Transverse colon (tissue), 4 donors: Measurements from ENCODE around the gene FRS3. TPM values are rescaled to one million over a fixed set of nuclear protein-coding genes. Genes with fewer than 3 reads are reported as not detected.

Experiments used
- DNase-seq: peaks from one replicate; pipeline ENCODE4 v3.0.0-alpha.2; 2019
- H3K27ac ChIP-seq, 4 donors: fragments of 200-600 bp; sonication (generic); 2 replicates each; pipeline ENCODE4 v1.5.1; 2016 to 2018; ENCODE audit warnings: inconsistent platforms in 4 of 4
- H3K27me3 ChIP-seq: fragments of 200-600 bp; sonication (generic); 2 replicates; pipeline ENCODE4 v1.5.1; 2017; ENCODE audit warnings: inconsistent platforms
- H3K36me3 ChIP-seq, 4 donors: fragments of 200-600 bp; sonication (generic); 2 replicates each; pipeline ENCODE4 v1.5.1; 2017 to 2019; ENCODE audit warnings: inconsistent platforms in 4 of 4
- H3K4me1 ChIP-seq, 4 donors: fragments of 200-600 bp; sonication (generic); 2 replicates each; pipeline ENCODE4 v1.5.1; 2017 to 2020; ENCODE audit warnings: inconsistent platforms in 4 of 4
- H3K4me3 ChIP-seq, 4 donors: fragments of 200-600 bp; sonication (generic); 1 replicate in 1 of 4; 2 replicates in 3 of 4; pipeline versions ENCODE4 v1.5.1 to v1.6.1; 2017 to 2019; ENCODE audit warnings: inconsistent platforms in 4 of 4
- H3K9me3 ChIP-seq, 2 donors: fragments of 200-600 bp; sonication (generic); 2 replicates each; pipeline ENCODE4 v1.5.1; 2017 to 2019; ENCODE audit warnings: inconsistent platforms in 2 of 2
- CTCF ChIP-seq, 5 experiments: fragments of 200-600 bp in 3 of 5; fragments of 450-650 bp in 2 of 5; sonication (generic) in 3 of 5; IDR thresholded peaks; 1 replicate in 2 of 5; 2 replicates in 3 of 5; pipeline ENCODE4 v1.5.1; 2016 to 2017; ENCODE audit warnings: antibody characterized with exemption in 5 of 5, inconsistent platforms in 3 of 5, mild to moderate bottlenecking in 2 of 5, moderate library complexity in 1 of 5
- EP300 ChIP-seq: sonication (generic); formaldehyde crosslinking; IDR thresholded peaks from one replicate; pipeline ENCODE4 v1.6.1; 2017; ENCODE audit warnings: antibody characterized with exemption, low read depth
- POLR2A ChIP-seq: fragments of 450-650 bp; IDR thresholded peaks from one replicate; pipeline ENCODE4 v1.6.1; 2016; ENCODE audit warnings: antibody characterized with exemption, mild to moderate bottlenecking, moderate library complexity
- POLR2AphosphoS5 ChIP-seq, 3 donors: sonication (generic); formaldehyde crosslinking; IDR thresholded peaks; one replicate each; pipeline ENCODE4 v1.6.1; 2016; ENCODE audit warnings: antibody characterized with exemption in 3 of 3
- WGBS, 2 donors: methylation state at CpG; one replicate each; pipeline ENCODE4 v1.1.5; 2018; ENCODE audit warnings: low coverage in 1 of 2; 5-methylcytosine and 5-hydroxymethylcytosine counted together
- in situ Hi-C, 4 donors: fragments of 200-750 bp; cut with MboI; loops; one replicate each; pipeline versions ENCODE4 v1.15.0 to v1.15.1; 2017; ENCODE audit warnings: low sequenced_read_pairs in 3 of 4, low pct_ligation_motif_present in 1 of 4, low pct_unique_long_range_greater_than_20kb in 1 of 4
- intact Hi-C: fragments of 100-400 bp; cut with DNase I; formaldehyde crosslinking; loops from one replicate; pipeline ENCODE4 v1.15.1; 2023; ENCODE audit warnings: low total_unique reads
- total RNA-seq, 4 donors: library from RNA; depleted of rRNA; stranded (reverse); fragments of >200 nt; gene quantifications; one replicate each; pipeline ENCODE4 v1.1.0, GENCODE V29; 2016

FRS3 gene, protein sequence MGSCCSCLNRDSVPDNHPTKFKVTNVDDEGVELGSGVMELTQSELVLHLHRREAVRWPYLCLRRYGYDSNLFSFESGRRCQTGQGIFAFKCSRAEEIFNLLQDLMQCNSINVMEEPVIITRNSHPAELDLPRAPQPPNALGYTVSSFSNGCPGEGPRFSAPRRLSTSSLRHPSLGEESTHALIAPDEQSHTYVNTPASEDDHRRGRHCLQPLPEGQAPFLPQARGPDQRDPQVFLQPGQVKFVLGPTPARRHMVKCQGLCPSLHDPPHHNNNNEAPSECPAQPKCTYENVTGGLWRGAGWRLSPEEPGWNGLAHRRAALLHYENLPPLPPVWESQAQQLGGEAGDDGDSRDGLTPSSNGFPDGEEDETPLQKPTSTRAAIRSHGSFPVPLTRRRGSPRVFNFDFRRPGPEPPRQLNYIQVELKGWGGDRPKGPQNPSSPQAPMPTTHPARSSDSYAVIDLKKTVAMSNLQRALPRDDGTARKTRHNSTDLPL
- 1 to 10 TPM; 2.8 to 4.5 (median 3.2) TPM for total RNA-seq

DNA sequence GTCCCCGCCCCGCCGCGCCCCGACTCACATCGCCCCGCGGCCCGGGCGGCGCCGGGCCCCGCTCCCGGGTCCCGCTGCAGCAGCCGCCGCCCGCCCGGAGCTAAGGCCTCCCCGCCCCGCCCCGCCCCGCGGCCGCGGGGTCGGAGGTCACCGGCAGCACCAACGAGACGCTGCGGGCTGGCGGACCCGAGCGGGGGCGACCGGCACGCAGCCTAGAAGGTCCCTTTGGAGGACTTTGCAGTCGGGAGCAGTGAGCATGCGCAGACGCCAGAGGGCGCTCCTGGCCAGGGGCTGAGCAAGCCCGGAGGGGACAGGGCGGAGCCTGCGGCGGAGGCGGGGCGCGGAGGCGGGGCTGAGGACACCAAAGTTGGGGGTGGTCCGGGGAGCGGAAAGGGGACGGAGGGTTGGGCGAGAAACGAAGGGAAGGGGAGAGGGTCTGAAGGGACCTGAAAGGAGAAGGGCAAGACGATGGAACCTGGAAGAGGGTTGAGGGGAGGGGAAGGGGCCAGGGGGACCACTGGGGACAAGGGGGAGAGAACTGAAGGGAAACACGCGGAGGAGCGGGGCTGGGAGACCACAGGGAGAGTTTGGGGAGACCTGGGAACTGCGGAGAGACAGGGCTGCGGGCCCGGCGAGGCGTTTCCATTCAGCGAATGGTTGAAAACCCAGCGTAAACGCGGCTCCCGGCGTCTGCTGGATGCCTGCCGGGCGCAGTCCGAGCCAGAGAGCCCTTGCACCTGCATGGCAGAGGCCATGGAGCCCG is at the start of gene FRS3:
TSS of gene FRS3 (minus strand) at position 113 of the 763 bp plus-strand sequence. CDS start 2,913 bp downstream, outside the sequence.
- Histone ChIP-seq H3K4me3 (peak within 1 kb of the TSS; percentile 67 to 91 (median 84)), H3K36me3 (peaks cover 0 to 2% (median 0%) of the 10 kb centered on the region in 4 donors), H3K27me3 (no peaks in the 10 kb centered on the region), H3K27ac (peak within 1 kb of the TSS; percentile 88 to 96 (median 92)), H3K4me1 (peaks cover 13 to 23% (median 20%) of the 10 kb centered on the region in 4 donors), H3K9me3 (no peaks in the 10 kb centered on the region)
- intact Hi-C loops: loop anchor here (5.0 kb wide), 2 partner anchors 263 to 267 kb away; no protein-coding TSS in a partner anchor
- TF ChIP-seq EP300: no peak
- peak; percentile 83 to 97 (median 88) for TF ChIP-seq CTCF (IDR thresholded peaks at IDR 0.05)
- peak in 2 of 3 donors; percentile 45 to 69 for TF ChIP-seq POLR2AphosphoS5 (IDR thresholded peaks at IDR 0.05)
- no peak for TF ChIP-seq POLR2A
- in situ Hi-C loops: loop anchor here in 3 of 4 donors (5.0 to 25.0 kb wide), 3 partner anchors 132 to 267 kb away; partner anchors contain the start of genes BYSL (in 1 of the 3) and MED20 (in 1 of the 3)
- peak; percentile 100 for DNase-seq
- WGBS, 2 donors: 1% methylated on average over 14 to 38 of the region's 73 CpGs

- H3K27ac ChIP-seq: no peak overlapping the region
- no peak for DNase-seq
- TF ChIP-seq POLR2AphosphoS5 (IDR thresholded peaks at IDR 0.05) (no peak), POLR2A (no peak), CTCF (IDR thresholded peaks at IDR 0.05) (no peak), EP300 (no peak)
- no peaks in the 10 kb centered on the region for H3K36me3 ChIP-seq
- no peak overlapping the region for H3K4me3 ChIP-seq
- no peaks in the 10 kb centered on the region for H3K27me3 ChIP-seq
- no peaks in the 10 kb centered on the region for H3K9me3 ChIP-seq
- in situ Hi-C loops: loop anchor here in 1 of 4 donors (25.0 kb wide), 1 partner anchor 211 kb away; no protein-coding TSS in a partner anchor
- peaks cover 0 to 5% (median 2%) of the 10 kb centered on the region in 4 donors for H3K4me1 ChIP-seq
- 80 to 97% methylated on average over 1 to 2 of the region's 2 CpGs for WGBS, 2 donors
- intact Hi-C loops: no loop called here
These were observed 46.8 kb upstream of the FRS3 start for GRCh38 chr6:41826343-41827022.

DNA sequence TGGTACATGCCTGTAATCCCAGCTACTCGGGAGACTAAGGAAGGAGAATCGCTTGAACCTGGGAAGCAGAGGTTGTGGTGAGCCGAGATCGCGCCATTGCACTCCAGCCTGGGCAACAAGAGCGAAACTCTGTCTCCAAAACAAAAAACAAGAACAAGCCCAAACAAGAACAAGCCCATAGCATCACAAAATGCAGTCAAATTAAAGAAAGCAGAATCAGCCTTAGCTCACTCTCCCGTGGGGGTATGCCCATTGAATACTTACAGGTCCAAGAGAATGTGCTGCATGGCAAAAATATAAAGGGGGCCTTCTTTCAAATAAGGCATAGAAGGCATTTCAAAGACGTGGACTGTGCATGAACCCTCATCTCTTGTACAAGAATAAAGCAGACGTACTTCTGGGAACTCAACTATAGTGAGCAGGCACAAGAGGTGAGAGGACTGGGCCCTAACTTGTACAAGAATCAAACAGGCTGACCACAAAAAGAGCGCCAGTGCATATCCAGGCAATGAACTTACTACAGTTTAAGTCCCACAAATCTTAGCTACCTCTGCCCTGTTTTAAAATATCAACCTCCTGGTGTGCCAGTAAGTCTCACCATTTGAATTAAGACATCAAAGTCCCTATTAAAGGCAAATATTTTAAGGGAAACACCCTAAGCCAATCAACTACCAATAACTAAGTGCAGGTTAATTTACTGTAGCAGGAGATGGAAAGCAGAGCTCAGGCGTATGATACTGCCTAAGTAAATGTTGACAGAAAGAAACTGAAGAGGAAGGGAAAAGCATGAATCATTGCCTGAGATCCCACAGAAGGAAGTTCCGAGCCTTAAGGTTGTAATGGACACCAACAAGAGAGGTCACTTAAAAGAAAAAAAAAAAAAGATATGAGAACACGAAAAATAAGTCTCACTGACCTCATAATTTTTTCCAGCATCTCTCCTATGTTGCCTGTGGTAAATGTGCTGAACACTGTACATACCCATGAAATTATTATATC is 45.2 kb upstream of the FRS3 start:
- TF ChIP-seq POLR2A: no peak
- TF ChIP-seq CTCF (IDR thresholded peaks at IDR 0.05): no peak
- TF ChIP-seq EP300: no peak
- Histone ChIP-seq H3K4me1 (peaks cover 0 to 5% (median 2%) of the 10 kb centered on the region in 4 donors), H3K27ac (no peak overlapping the region), H3K27me3 (no peaks in the 10 kb centered on the region), H3K4me3 (no peak overlapping the region), H3K9me3 (no peaks in the 10 kb centered on the region), H3K36me3 (no peaks in the 10 kb centered on the region)
- DNase-seq: no peak
- intact Hi-C loops (no loop called here), in situ Hi-C loops (loop anchor here in 1 of 4 donors (25.0 kb wide), 1 partner anchor 212 kb away; no protein-coding TSS in a partner anchor)
- WGBS, 2 donors: 77 to 84% methylated on average over 10 to 13 of the region's 13 CpGs
